Adrenal gland (tissue), 12 donors: ENCODE results near the gene MEIS1. TPM values are rescaled to one million over a fixed set of nuclear protein-coding genes. Genes with fewer than 3 reads are reported as not detected.

Experiments
- DNase-seq, 7 donors: peaks; one replicate each; pipeline ENCODE4 v3.0.0-alpha.2; 2019 to 2020
- H3K27ac ChIP-seq, 5 donors: fragments of 200-600 bp; sonication (generic) in 4 of 5; 1 replicate in 3 of 5; 2 replicates in 2 of 5; pipeline versions ENCODE4 v1.5.1 to v1.8.0; 2016 to 2020; ENCODE audit warnings: mild to moderate bottlenecking in 1 of 5
- H3K27me3 ChIP-seq: fragments of 200-600 bp; 2 replicates; pipeline ENCODE4 v1.8.0; 2021
- H3K36me3 ChIP-seq, 2 donors: fragments of 200-600 bp; replicated peaks in 1 of 2; 1 replicate in 1 of 2; 2 replicates in 1 of 2; pipeline versions ENCODE4 v1.5.1 to v1.8.0; 2018 to 2022
- H3K4me1 ChIP-seq, 2 donors: fragments of 200-600 bp; replicated peaks in 1 of 2; 1 replicate in 1 of 2; 2 replicates in 1 of 2; pipeline versions ENCODE4 v1.5.1 to v1.8.0; 2018 to 2021
- H3K4me3 ChIP-seq, 4 donors: fragments of 200-600 bp; sonication (generic) in 3 of 4; one replicate each; pipeline ENCODE4 v1.5.1; 2016 to 2018
- H3K9me3 ChIP-seq, 3 donors: fragments of 200-600 bp; sonication (generic) in 1 of 3; replicated peaks in 1 of 3; 1 replicate in 2 of 3; 2 replicates in 1 of 3; pipeline versions ENCODE4 v1.5.1 to v1.8.0; 2016 to 2021
- CTCF ChIP-seq, 6 experiments: fragments of 450-650 bp in 4 of 6; fragments of 200-600 bp in 2 of 6; sonication (generic) in 1 of 6; IDR thresholded peaks; 1 replicate in 5 of 6; 2 replicates in 1 of 6; pipeline versions ENCODE4 v1.5.1 to v1.8.0; 2016 to 2021; ENCODE audit warnings: antibody characterized with exemption in 6 of 6, mild to moderate bottlenecking in 2 of 6, moderate library complexity in 1 of 6
- POLR2A ChIP-seq, 2 donors: fragments of 450-650 bp; IDR thresholded peaks; one replicate each; pipeline ENCODE4 v1.6.1; 2017; ENCODE audit warnings: antibody characterized with exemption in 2 of 2, mild to moderate bottlenecking in 2 of 2, moderate library complexity in 1 of 2
- WGBS, 4 donors: extraction: QIAGEN DNeasy Blood & Tissue Kit in 2 of 4; methylation state at CpG; one replicate each; pipeline versions ENCODE4 v1.1.5 to v1.1.7; 2013 to 2017; 5-methylcytosine and 5-hydroxymethylcytosine counted together
- intact Hi-C, 2 donors: fragments of 100-400 bp; cut with DNase I; formaldehyde crosslinking; loops; one replicate each; pipeline versions ENCODE4 v1.14.1 to v1.15.0; 2022 to 2023
- polyA plus RNA-seq, 3 donors: library from polyadenylated mRNA; stranded (reverse); fragments of 200-250 nt in 2 of 3; fragments of 350-450 nt in 1 of 3; fragmentation: Illumina TruSeq in 1 of 3; extraction: RNeasy Lipid Tissue Mini Kit (QIAGEN cat#74804) in 1 of 3; gene quantifications; one replicate each; pipeline ENCODE4 v1.2.3, GENCODE V29; 2013 to 2014
- total RNA-seq, 9 donors: library from RNA; depleted of rRNA in 4 of 9; stranded (reverse); fragments of >200 nt in 4 of 9; fragments of 120-200 nt in 1 of 9; fragmentation: NEBNext Ultra II Directional in 1 of 9; extraction: Animal tissue kit (Norgen Biotek cat#: 25700) in 1 of 9; gene quantifications; one replicate each; pipeline versions ENCODE4 v1.1.0 to v1.2.4, GENCODE V29; 2013 to 2023
- donor health status: healthy with polysubstance abuse.
- donor health status: Bipolar disorder and iron deficiency.
- donor health status: DM: yes; HTN: yes; CAD: no.
- donor health status: DM: no; HTN: no; CAD: no.
- donor health status: DM: no; HTN: no; CAD: no.
- donor health status: DM: yes; HTN: yes; CAD: no.

Gene MEIS1
- total and polyA plus RNA-seq, 12 donors = 56.3 to 257 (median 107) TPM

GRCh38 chr2:66437109-66437690, 2.3 kb downstream of the MEIS1 start:
- WGBS, 4 donors = 4 to 10% (median 6%) methylated on average over 14 of the region's 14 CpGs
- intact Hi-C loops = loop anchor here (5.0 to 10.0 kb wide), 2 partner anchors 140 to 778 kb away; no protein-coding TSS in a partner anchor
- Histone ChIP-seq H3K27ac (peak overlapping the region; percentile 66 to 96 (median 93)), H3K36me3 (peaks cover 0 to 33% of the 10 kb centered on the region in 2 donors), H3K9me3 (no peaks in the 10 kb centered on the region), H3K4me3 (peak overlapping the region in 3 of 4 donors; percentile 50 to 71 (median 66)), H3K27me3 (no peaks in the 10 kb centered on the region), H3K4me1 (peaks cover 0 to 3% of the 10 kb centered on the region in 2 donors)
- DNase-seq = no peak
- TF ChIP-seq POLR2A (IDR thresholded peaks at IDR 0.05) (no peak), CTCF (IDR thresholded peaks at IDR 0.05) (no peak)

- peak in 5 of 7 donors; percentile 33 to 72 (median 43) for DNase-seq
- H3K4me1 ChIP-seq = peaks cover 0 to 3% of the 10 kb centered on the region in 2 donors
- intact Hi-C loops = loop anchor here (5.0 to 10.0 kb wide), 2 partner anchors 139 to 777 kb away; no protein-coding TSS in a partner anchor
- H3K27ac ChIP-seq = peak overlapping the region; percentile 74 to 96 (median 93)
- TF ChIP-seq POLR2A (IDR thresholded peaks at IDR 0.05) (peak in 1 of 2 donors; percentile 44), CTCF (IDR thresholded peaks at IDR 0.05) (no peak)
- H3K36me3 ChIP-seq = peaks cover 0 to 35% of the 10 kb centered on the region in 2 donors
- H3K4me3 ChIP-seq = peak overlapping the region; percentile 31 to 71 (median 58)
- WGBS, 4 donors = 5 to 27% (median 7%) methylated on average over 12 to 22 of the region's 22 CpGs
- no peaks in the 10 kb centered on the region for H3K27me3 ChIP-seq
- H3K9me3 ChIP-seq = no peaks in the 10 kb centered on the region
Observed at GRCh38 chr2:66437691-66438497, 3.0 kb downstream of the MEIS1 start.

DNA sequence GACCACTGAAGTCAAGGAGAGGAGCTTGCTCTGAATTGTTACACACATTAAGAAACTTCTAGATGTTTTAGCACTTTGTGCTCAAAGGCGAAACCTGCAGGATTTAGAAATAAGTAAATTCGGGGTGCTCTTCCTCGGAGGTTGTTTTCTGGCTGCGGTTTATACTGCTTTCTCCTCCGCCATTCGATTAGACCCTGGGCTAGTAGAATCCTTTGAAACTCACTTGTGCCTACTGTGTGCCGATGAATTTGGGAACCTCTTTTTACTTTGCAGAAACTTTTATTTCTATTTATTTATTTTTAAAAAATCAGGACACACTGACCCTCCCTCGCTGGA, 3.5 kb downstream of the MEIS1 start:
- intact Hi-C loops = loop anchor here (5.0 to 10.0 kb wide), 2 partner anchors 139 to 776 kb away; no protein-coding TSS in a partner anchor
- Histone ChIP-seq H3K27ac (peak overlapping the region; percentile 74 to 96 (median 93)), H3K36me3 (peaks cover 0 to 41% of the 10 kb centered on the region in 2 donors), H3K4me1 (peaks cover 0 to 3% of the 10 kb centered on the region in 2 donors), H3K27me3 (no peaks in the 10 kb centered on the region), H3K9me3 (no peaks in the 10 kb centered on the region), H3K4me3 (peak overlapping the region; percentile 31 to 71 (median 58))
- no peak for DNase-seq
- no peak for TF ChIP-seq POLR2A (IDR thresholded peaks at IDR 0.05)
- no peak for TF ChIP-seq CTCF (IDR thresholded peaks at IDR 0.05)
- 9 to 17% (median 10%) methylated on average over 8 of the region's 8 CpGs for WGBS, 4 donors
